Measurements from ENCODE around the gene CRADD. TPM values are rescaled to one million over a fixed set of nuclear protein-coding genes. Genes with fewer than 3 reads are reported as not detected.

Gene CRADD
- total RNA-seq, 1 experiment from 2014 or later, result 7.6 TPM

- Histone ChIP-seq H2AFZ (ENCODE audit: low read length) (no peak overlapping the region), H4K8ac (replicated peaks; ENCODE audit: insufficient read length, low read depth, low read length) (no peak overlapping the region), H3K79me1 (ENCODE audit: insufficient read depth, low read depth, low read length, poor library complexity, severe bottlenecking) (no peaks in the 10 kb centered on the region), H3K4me1 (ENCODE audit: insufficient read depth, low read length) (no peaks in the 10 kb centered on the region), H3T11ph (ENCODE audit: low read length) (no peak overlapping the region), H3K4ac (ENCODE audit: low read depth, low read length) (no peak overlapping the region), H2AK5ac (ENCODE audit: insufficient read length, low read length) (no peak overlapping the region), H3K9ac (ENCODE audit: extremely low read depth, insufficient read length, low read length) (no peak overlapping the region), H3K4me2 (ENCODE audit: insufficient read depth, insufficient read length, low read length) (no peak overlapping the region), H2BK120ac (ENCODE audit: low read depth, low read length, poor library complexity, severe bottlenecking) (no peak overlapping the region), H2BK12ac (ENCODE audit: insufficient read length, low read depth, low read length) (no peak overlapping the region), H4K20me1 (ENCODE audit: control insufficient read depth, insufficient read depth, insufficient read length) (no peaks in the 10 kb centered on the region), H3K18ac (ENCODE audit: insufficient read length, low read depth, low read length) (no peak overlapping the region), H3K79me2 (ENCODE audit: insufficient read depth, low read length) (no peaks in the 10 kb centered on the region), H2BK20ac (ENCODE audit: low read depth, low read length, poor library complexity, severe bottlenecking) (no peak overlapping the region), H3K27me3 (ENCODE audit: insufficient read depth, low read length) (no peaks in the 10 kb centered on the region), H3K56ac (ENCODE audit: insufficient read length, low read depth, low read length) (no peak overlapping the region), H3K23me2 (ENCODE audit: insufficient read length, low read depth, low read length, poor library complexity, severe bottlenecking) (no peaks in the 10 kb centered on the region), H3K23ac (ENCODE audit: insufficient read length, low read depth, low read length) (no peak overlapping the region), H3K9me3 (ENCODE audit: control insufficient read depth, low read depth, low read length) (no peaks in the 10 kb centered on the region), H3K14ac (ENCODE audit: insufficient read depth, low read length) (no peak overlapping the region), H2BK15ac (ENCODE audit: low read depth, low read length) (no peak overlapping the region), H4K91ac (ENCODE audit: insufficient read length, low read depth, low read length) (no peak overlapping the region), H3K27ac (ENCODE audit: insufficient read length, low read depth, low read length) (no peak overlapping the region), H4K5ac (ENCODE audit: insufficient read length, low read depth, low read length) (no peak overlapping the region), H2BK5ac (ENCODE audit: insufficient read length, low read length) (no peak overlapping the region)
- Mint-ChIP-seq H3K4me3 (no peak overlapping the region), H3K4me1 (0 out of 4 replicates have a peak, but pooled peaks cover 0 to 2% of the 10 kb centered on the region in 2 experiments), H3K36me3 (ENCODE audit: insufficient read depth in 1 of 3, low read depth in 3 of 3) (no peaks in the 10 kb centered on the region), H3K27me3 (ENCODE audit: low read depth) (no peaks in the 10 kb centered on the region), H3K27ac (no peak overlapping the region), H3K9me3 (no peaks in the 10 kb centered on the region)
- DNase-seq, result no peak
- no peak for TF ChIP-seq CTCF (conservative IDR thresholded peaks at IDR 0.05)
- no CpG with 5 or more reads among the region's 2 CpGs for WGBS (ENCODE audit: extremely low coverage, insufficient read length, low lambda C conversion rate)
Observed at GRCh38 chr12:93654421-93654820, 22.8 kb upstream of the CRADD start.

All from H9 (cell line).